ENCODE results near the gene CYP46A1.
A peak's percentile ranks its signal among the peaks of the same experiment; 100 is the strongest.

GRCh38 chr14:99687284-99688209 is 3.4 kb downstream of the CYP46A1 start:
- no peak for TF ChIP-seq REST (IDR thresholded peaks at IDR 0.05)
- TF ChIP-seq RNF2 (IDR thresholded peaks at IDR 0.05; ENCODE audit: borderline replicate concordance, low read depth): no peak
- TF ChIP-seq MAFK (IDR thresholded peaks at IDR 0.05; ENCODE audit: partially characterized antibody): no peak
- peak in 1 of 2 experiments; percentile 29; a peak in 1 of 5 replicates for TF ChIP-seq RAD21 (conservative IDR thresholded peaks at IDR 0.05 in 1 of 2, IDR thresholded peaks at IDR 0.05 in 1 of 2)
- peak; percentile 56 for TF ChIP-seq CTCF (IDR thresholded peaks at IDR 0.05)
- no peak for TF ChIP-seq NPAS2 (CRISPR knock-in tag; IDR thresholded peaks at IDR 0.05; ENCODE audit: borderline replicate concordance)
- TF ChIP-seq NR3C1 (IDR thresholded peaks at IDR 0.05): no peak
- no peak for TF ChIP-seq HES2 (IDR thresholded peaks at IDR 0.05)
